ENCODE data around the gene TCEAL1. TPM values are rescaled to one million over a fixed set of nuclear protein-coding genes. Genes with fewer than 3 reads are reported as not detected.

Gene TCEAL1
- total RNA-seq, 4 donors from 2014 or later = 49.3 to 63.1 (median 54.3) TPM

DNA sequence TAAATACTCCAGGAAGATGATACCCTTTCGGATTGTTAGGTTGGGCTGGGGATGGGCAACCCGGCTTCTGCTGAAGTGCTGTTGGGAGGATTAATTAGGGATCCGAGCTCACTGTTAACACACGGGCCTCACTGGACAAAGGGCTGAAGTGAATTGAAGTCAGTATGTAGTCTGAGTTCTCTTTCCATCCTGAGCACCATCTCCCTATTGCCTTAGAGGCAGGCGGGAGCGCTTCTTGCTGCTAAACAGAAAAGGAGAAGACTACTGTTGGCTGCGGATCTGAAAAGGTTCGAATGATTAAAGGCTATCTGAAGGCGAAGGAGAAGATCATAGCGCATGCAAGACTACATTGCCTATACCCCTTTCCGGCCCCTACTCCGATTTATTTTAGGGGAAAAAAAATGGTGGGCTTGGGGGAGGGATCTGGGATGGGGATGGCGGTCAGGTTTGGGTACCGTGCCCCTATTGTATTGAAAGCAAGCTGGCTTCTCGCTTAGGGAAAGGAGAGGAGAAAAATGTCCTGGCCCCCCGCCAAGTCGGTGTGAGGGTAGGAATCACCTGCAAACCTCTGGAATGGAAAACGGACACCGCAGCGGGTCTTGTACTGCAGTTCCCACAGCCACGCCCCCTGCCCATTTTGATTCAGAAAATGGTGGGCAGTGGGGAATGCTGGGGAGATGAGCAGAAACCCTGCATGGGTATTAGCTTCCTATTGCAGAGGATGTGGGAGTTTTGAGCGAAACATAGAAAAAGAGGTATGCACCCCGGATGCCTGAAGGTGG lies 35.4 kb downstream of the TCEAL1 start:
- Histone ChIP-seq H3K4me3 (no peak overlapping the region), H3K27ac (no peak overlapping the region), H3K9me3 (no peaks in the 10 kb centered on the region), H3K36me3 (no peaks in the 10 kb centered on the region), H3K27me3 (no peaks in the 10 kb centered on the region), H3K4me1 (no peaks in the 10 kb centered on the region)
- no peak for DNase-seq (ENCODE audit: low spot score in 2 of 2)
- WGBS = 34% methylated on average over 23 of the region's 23 CpGs
- TF ChIP-seq CTCF (IDR thresholded peaks at IDR 0.05) = no peak
- TF ChIP-seq POLR2AphosphoS5 (IDR thresholded peaks at IDR 0.05) = no peak

- Histone ChIP-seq H3K27me3 (no peaks in the 10 kb centered on the region), H3K4me3 (no peak overlapping the region), H3K4me1 (no peaks in the 10 kb centered on the region), H3K36me3 (no peaks in the 10 kb centered on the region), H3K27ac (no peak overlapping the region), H3K9me3 (no peaks in the 10 kb centered on the region)
- no peak for TF ChIP-seq POLR2A (IDR thresholded peaks at IDR 0.05)
- no peak for TF ChIP-seq EP300 (IDR thresholded peaks at IDR 0.05)
- TF ChIP-seq POLR2AphosphoS5 (IDR thresholded peaks at IDR 0.05) = no peak
- TF ChIP-seq CTCF (IDR thresholded peaks at IDR 0.05) = no peak
- WGBS = 58% methylated on average over 3 of the region's 3 CpGs
- DNase-seq (ENCODE audit: low spot score in 2 of 2) = no peak
These were observed 37.7 kb downstream of the TCEAL1 start for GRCh38 chrX:103666202-103667107.

DNA sequence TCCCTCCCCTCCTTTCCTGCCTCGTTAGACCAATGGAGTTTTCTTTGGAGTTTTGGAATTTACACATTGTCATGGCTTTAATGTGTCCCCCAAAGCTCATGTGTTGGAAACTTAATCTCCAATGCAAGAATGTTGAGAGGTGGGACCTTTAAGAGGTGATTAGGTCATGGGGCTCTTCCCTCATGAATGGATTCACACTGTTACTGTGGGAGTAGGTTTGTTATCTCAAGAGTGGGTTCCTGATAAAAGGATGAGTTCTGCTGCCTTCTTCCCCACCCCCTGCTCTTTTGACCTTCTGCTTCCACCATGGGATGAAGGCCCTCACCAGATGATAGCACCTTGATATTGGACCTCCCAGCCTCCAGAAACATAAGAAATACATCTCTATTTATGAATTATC lies 41.0 kb downstream of the TCEAL1 start:
- H3K36me3 ChIP-seq = no peaks in the 10 kb centered on the region
- H3K9me3 ChIP-seq = no peaks in the 10 kb centered on the region
- H3K27me3 ChIP-seq = no peaks in the 10 kb centered on the region
- DNase-seq (ENCODE audit: low spot score in 2 of 2) = no peak
- WGBS = 71% methylated on average over 1 of the region's 1 CpG
- no peak for TF ChIP-seq CTCF (IDR thresholded peaks at IDR 0.05)
- TF ChIP-seq POLR2AphosphoS5 (IDR thresholded peaks at IDR 0.05) = no peak
- no peak for TF ChIP-seq EP300 (IDR thresholded peaks at IDR 0.05)
- no peak for TF ChIP-seq POLR2A (IDR thresholded peaks at IDR 0.05)
- H3K4me3 ChIP-seq = no peak overlapping the region
- H3K4me1 ChIP-seq = no peaks in the 10 kb centered on the region
- no peak overlapping the region for H3K27ac ChIP-seq

DNA sequence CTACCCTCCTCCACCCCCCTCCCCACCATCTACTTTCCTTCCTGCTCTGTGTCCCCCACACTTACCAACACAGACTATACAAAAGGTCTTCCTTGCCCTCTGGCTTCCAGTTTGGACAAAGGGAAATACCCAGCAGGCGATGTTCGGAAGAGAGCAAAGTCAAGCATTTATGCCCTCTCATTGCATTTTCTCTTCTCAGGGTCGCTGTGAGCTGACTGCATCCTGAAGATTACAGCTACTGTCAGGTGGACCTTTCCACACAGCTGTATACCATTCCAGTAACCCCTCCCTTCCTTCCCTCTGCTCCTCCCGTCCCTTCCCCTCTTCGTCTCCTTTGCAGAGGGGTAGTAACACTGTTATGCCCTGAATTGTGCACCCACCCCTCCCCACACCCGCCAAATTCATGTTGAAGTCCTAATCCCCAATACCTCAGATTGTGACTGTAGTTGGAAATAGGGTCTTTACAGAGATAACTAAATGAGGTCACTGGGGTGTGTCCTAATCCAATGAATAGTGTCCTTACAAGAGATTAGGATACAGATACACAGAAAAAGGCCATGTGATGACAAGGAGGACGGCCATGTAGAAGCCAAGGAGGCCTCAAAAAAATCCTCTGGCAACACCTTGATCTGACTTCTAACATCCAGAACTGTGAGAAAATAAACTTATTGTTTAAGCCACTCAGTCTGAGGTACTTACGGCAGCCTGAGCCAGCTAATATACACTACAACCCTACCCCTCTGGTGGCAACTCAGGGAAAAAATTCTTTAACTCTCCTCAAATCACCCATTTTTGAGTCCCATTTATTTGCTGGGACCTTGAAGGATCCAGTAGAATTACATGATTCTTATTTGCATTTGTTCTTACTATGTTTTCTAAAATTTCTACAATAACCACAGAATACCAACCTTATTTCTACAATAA lies 46.0 kb downstream of the TCEAL1 start:
- DNase-seq (ENCODE audit: low spot score in 2 of 2) = no peak
- TF ChIP-seq POLR2AphosphoS5 (IDR thresholded peaks at IDR 0.05) (no peak), POLR2A (IDR thresholded peaks at IDR 0.05) (no peak), CTCF (IDR thresholded peaks at IDR 0.05) (no peak), EP300 (IDR thresholded peaks at IDR 0.05) (no peak)
- H3K27me3 ChIP-seq = no peaks in the 10 kb centered on the region
- no peak overlapping the region for H3K27ac ChIP-seq
- no peaks in the 10 kb centered on the region for H3K4me1 ChIP-seq
- no peaks in the 10 kb centered on the region for H3K9me3 ChIP-seq
- 74% methylated on average over 8 of the region's 8 CpGs for WGBS
- H3K36me3 ChIP-seq = peaks cover 19% of the 10 kb centered on the region
- H3K4me3 ChIP-seq = no peak overlapping the region

Data from suprapubic skin (tissue), 4 donors.